PFSK-1 (cell line): Measurements from ENCODE around the gene MEF2C.

Experiments
- FOXP2 ChIP-seq: optimal IDR thresholded peaks from 2 replicates; pipeline ENCODE3; 2011; ENCODE audit warnings: borderline replicate concordance, control low read depth, inconsistent platforms; ENCODE audit not compliant: insufficient read depth; ENCODE audit errors: extremely low read length, extremely low read depth
- POLR2AphosphoS5 ChIP-seq: IDR thresholded peaks from 2 replicates; pipeline ENCODE4 v1.6.1; 2012; ENCODE audit warnings: low read depth, mild to moderate bottlenecking, control low read depth, low read length, moderate library complexity
- TAF1 ChIP-seq: IDR thresholded peaks from 2 replicates; pipeline ENCODE4 v1.6.1; 2012; ENCODE audit warnings: low read length, control low read depth, borderline replicate concordance; ENCODE audit not compliant: insufficient read depth
- TF ChIP-seq, protein P1 (sequence below), 2 experiments: IDR thresholded peaks; 2 replicates each; pipeline versions ENCODE4 v1.6.1 to v1.8.0; 2011 to 2012; ENCODE audit warnings: low read depth in 2 of 2, low read length in 2 of 2, control low read depth in 1 of 2, inconsistent platforms in 1 of 2, mild to moderate bottlenecking in 1 of 2, moderate library complexity in 1 of 2; ENCODE audit not compliant: insufficient read depth in 1 of 2

- no peak for TF ChIP-seq POLR2AphosphoS5
- TF ChIP-seq, protein P1, sequence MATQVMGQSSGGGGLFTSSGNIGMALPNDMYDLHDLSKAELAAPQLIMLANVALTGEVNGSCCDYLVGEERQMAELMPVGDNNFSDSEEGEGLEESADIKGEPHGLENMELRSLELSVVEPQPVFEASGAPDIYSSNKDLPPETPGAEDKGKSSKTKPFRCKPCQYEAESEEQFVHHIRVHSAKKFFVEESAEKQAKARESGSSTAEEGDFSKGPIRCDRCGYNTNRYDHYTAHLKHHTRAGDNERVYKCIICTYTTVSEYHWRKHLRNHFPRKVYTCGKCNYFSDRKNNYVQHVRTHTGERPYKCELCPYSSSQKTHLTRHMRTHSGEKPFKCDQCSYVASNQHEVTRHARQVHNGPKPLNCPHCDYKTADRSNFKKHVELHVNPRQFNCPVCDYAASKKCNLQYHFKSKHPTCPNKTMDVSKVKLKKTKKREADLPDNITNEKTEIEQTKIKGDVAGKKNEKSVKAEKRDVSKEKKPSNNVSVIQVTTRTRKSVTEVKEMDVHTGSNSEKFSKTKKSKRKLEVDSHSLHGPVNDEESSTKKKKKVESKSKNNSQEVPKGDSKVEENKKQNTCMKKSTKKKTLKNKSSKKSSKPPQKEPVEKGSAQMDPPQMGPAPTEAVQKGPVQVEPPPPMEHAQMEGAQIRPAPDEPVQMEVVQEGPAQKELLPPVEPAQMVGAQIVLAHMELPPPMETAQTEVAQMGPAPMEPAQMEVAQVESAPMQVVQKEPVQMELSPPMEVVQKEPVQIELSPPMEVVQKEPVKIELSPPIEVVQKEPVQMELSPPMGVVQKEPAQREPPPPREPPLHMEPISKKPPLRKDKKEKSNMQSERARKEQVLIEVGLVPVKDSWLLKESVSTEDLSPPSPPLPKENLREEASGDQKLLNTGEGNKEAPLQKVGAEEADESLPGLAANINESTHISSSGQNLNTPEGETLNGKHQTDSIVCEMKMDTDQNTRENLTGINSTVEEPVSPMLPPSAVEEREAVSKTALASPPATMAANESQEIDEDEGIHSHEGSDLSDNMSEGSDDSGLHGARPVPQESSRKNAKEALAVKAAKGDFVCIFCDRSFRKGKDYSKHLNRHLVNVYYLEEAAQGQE (IDR thresholded peaks at IDR 0.05; ENCODE audit: insufficient read depth in 1 of 2, low read depth in 2 of 2, low read length in 2 of 2), result no peak
- no peak for TF ChIP-seq TAF1
- TF ChIP-seq FOXP2, result no peak
Measured at GRCh38 chr5:88895681-88896501, 12.9 kb upstream of the MEF2C start.
